Measurements from ENCODE around the gene OR2A1.
"Not testable (repeated sequence)": the region's sequence is repeated elsewhere in the genome, so short reads cannot be mapped to it uniquely, and the experiment has no call there.

- TF ChIP-seq EZH2 (IDR thresholded peaks at IDR 0.05; ENCODE audit: borderline replicate concordance, low read depth, low read length, severe bottlenecking); CTCF (IDR thresholded peaks at IDR 0.05; ENCODE audit: borderline replicate concordance, extremely low read depth, low read length, poor library complexity, severe bottlenecking): not testable (repeated sequence)
Observed at GRCh38 chr7:144325868-144326267, 13.6 kb downstream of the OR2A1 start.

All from DND-41 (cell line).